ENCODE measurements around the gene ACTR3.

ACTR3 gene

GRCh38 chr2:113877711-113878598 is 11.9 kb upstream of the ACTR3 start:
- Histone ChIP-seq H3K9me2 (replicated peaks; ENCODE audit: insufficient read depth, low read length) (no peaks in the 10 kb centered on the region), H3K9ac (ENCODE audit: low read length) (no peak overlapping the region), H4K20me1 (ENCODE audit: low read depth, low read length) (no peaks in the 10 kb centered on the region), H3K36me3 (ENCODE audit: low read length) (peaks cover 7% of the 10 kb centered on the region; the same call in 1 of the 2 replicates), H3K27ac (ENCODE audit: low read depth, low read length) (no peak overlapping the region), H3K4me3 (ENCODE audit: insufficient read depth, low read length, poor library complexity, severe bottlenecking) (no peak overlapping the region), H3K79me2 (ENCODE audit: insufficient read depth, low read length) (peaks cover 7% of the 10 kb centered on the region), H2AFZ (ENCODE audit: low read depth, low read length, severe bottlenecking) (no peak overlapping the region), H3K4me2 (ENCODE audit: low read depth, low read length, poor library complexity, severe bottlenecking) (no peak overlapping the region), H3K27me3 (ENCODE audit: low read length) (no peaks in the 10 kb centered on the region), H3F3A (ENCODE audit: insufficient read depth) (peaks cover 20% of the 10 kb centered on the region; the same call in 1 of the 2 replicates), H3K9me3 (ENCODE audit: insufficient read depth, low read length) (no peaks in the 10 kb centered on the region)
- TF ChIP-seq EZH2phosphoT487 (conservative IDR thresholded peaks at IDR 0.05; ENCODE audit: low read length): no peak
- no peak for TF ChIP-seq CTCF (IDR thresholded peaks at IDR 0.05; ENCODE audit: insufficient read depth, low read length, poor library complexity, severe bottlenecking)

DNA sequence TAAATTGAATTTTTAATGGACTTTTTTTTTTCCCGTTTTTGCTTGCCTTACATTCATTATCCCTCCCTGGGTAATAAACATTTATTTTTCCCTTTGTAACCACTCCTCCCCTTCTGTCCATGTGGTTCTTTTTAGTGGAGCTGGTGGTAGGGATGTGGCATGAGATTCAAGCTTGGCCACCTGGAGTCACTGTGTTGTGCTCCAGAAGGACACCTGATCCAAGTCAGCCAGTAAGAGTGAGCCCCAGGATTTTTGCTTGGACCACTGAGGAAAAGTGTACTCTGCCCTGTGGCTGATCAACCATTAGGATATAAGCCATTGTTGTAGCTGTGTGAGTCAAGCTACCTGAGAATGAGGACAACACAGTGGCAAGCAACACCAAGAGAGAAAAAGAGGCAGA is 11.1 kb upstream of the ACTR3 start:
- no peaks in the 10 kb centered on the region for H3K9me3 ChIP-seq (ENCODE audit: insufficient read depth, low read length)
- H3K9me2 ChIP-seq (replicated peaks; ENCODE audit: insufficient read depth, low read length): no peaks in the 10 kb centered on the region
- H3F3A ChIP-seq (ENCODE audit: insufficient read depth): peaks cover 20% of the 10 kb centered on the region; the same call in 1 of the 2 replicates
- H3K27ac ChIP-seq (ENCODE audit: low read depth, low read length): no peak overlapping the region
- no peak overlapping the region for H2AFZ ChIP-seq (ENCODE audit: low read depth, low read length, severe bottlenecking)
- no peaks in the 10 kb centered on the region for H4K20me1 ChIP-seq (ENCODE audit: low read depth, low read length)
- H3K79me2 ChIP-seq (ENCODE audit: insufficient read depth, low read length): peaks cover 7% of the 10 kb centered on the region
- H3K4me2 ChIP-seq (ENCODE audit: low read depth, low read length, poor library complexity, severe bottlenecking): no peak overlapping the region
- H3K9ac ChIP-seq (ENCODE audit: low read length): no peak overlapping the region
- peaks cover 7% of the 10 kb centered on the region; the same call in 1 of the 2 replicates for H3K36me3 ChIP-seq (ENCODE audit: low read length)
- TF ChIP-seq CTCF (IDR thresholded peaks at IDR 0.05; ENCODE audit: insufficient read depth, low read length, poor library complexity, severe bottlenecking): no peak
- H3K27me3 ChIP-seq (ENCODE audit: low read length): no peaks in the 10 kb centered on the region
- no peak overlapping the region for H3K4me3 ChIP-seq (ENCODE audit: insufficient read depth, low read length, poor library complexity, severe bottlenecking)

- H3K4me3 ChIP-seq (ENCODE audit: insufficient read depth, low read length, poor library complexity, severe bottlenecking): no peak overlapping the region
- H3K9me2 ChIP-seq (replicated peaks; ENCODE audit: insufficient read depth, low read length): no peaks in the 10 kb centered on the region
- no peaks in the 10 kb centered on the region for H3K27me3 ChIP-seq (ENCODE audit: low read length)
- no peaks in the 10 kb centered on the region for H3K9me3 ChIP-seq (ENCODE audit: insufficient read depth, low read length)
- peaks cover 7% of the 10 kb centered on the region; the same call in 1 of the 2 replicates for H3K36me3 ChIP-seq (ENCODE audit: low read length)
- no peak overlapping the region for H3K27ac ChIP-seq (ENCODE audit: low read depth, low read length)
- H3K9ac ChIP-seq (ENCODE audit: low read length): no peak overlapping the region
- peaks cover 14% of the 10 kb centered on the region for H3K79me2 ChIP-seq (ENCODE audit: insufficient read depth, low read length)
- H3K4me2 ChIP-seq (ENCODE audit: low read depth, low read length, poor library complexity, severe bottlenecking): no peak overlapping the region
- TF ChIP-seq CTCF (IDR thresholded peaks at IDR 0.05; ENCODE audit: insufficient read depth, low read length, poor library complexity, severe bottlenecking): no peak
- no peak for TF ChIP-seq EZH2phosphoT487 (conservative IDR thresholded peaks at IDR 0.05; ENCODE audit: low read length)
- peaks cover 20% of the 10 kb centered on the region; the same call in 1 of the 2 replicates for H3F3A ChIP-seq (ENCODE audit: insufficient read depth)
- H4K20me1 ChIP-seq (ENCODE audit: low read depth, low read length): no peaks in the 10 kb centered on the region
- H2AFZ ChIP-seq (ENCODE audit: low read depth, low read length, severe bottlenecking): no peak overlapping the region
Measured at GRCh38 chr2:113879457-113879856, 10.4 kb upstream of the ACTR3 start.
